K562 (cell line): ENCODE results near the gene P3H4. TPM values are rescaled to one million over a fixed set of nuclear protein-coding genes. Genes with fewer than 3 reads are reported as not detected.

ENCODE experiments used
- ARNT ChIP-seq, 2 experiments: fragments of 450-650 bp; IDR thresholded peaks; 2 replicates each; pipeline ENCODE4 v1.6.1; 2016; ENCODE audit warnings: mild to moderate bottlenecking in 1 of 2
- CBX1 ChIP-seq: sonication (generic); IDR thresholded peaks from 2 replicates; pipeline ENCODE4 v1.6.1; 2016; ENCODE audit warnings: antibody characterized with exemption, low read depth, mild to moderate bottlenecking
- CBX8 ChIP-seq: fragments of 200-600 bp; sonication (generic); IDR thresholded peaks from 2 replicates; pipeline ENCODE4 v1.6.1; 2012; ENCODE audit warnings: borderline replicate concordance, mixed run types, low read depth, mild to moderate bottlenecking, moderate library complexity, mixed read lengths, low read length, control low read depth, inconsistent platforms; ENCODE audit not compliant: poor library complexity, severe bottlenecking; ENCODE audit errors: extremely low read depth
- CREM ChIP-seq: IDR thresholded peaks from 2 replicates; pipeline ENCODE4 v1.6.1; 2014; ENCODE audit warnings: antibody characterized with exemption, low read depth
- FIP1L1 ChIP-seq: fragments of 200-400 bp; formaldehyde crosslinking; IDR thresholded peaks from 2 replicates; pipeline ENCODE4 v1.6.1; 2018; ENCODE audit warnings: mild to moderate bottlenecking, low read depth, low read length; ENCODE audit not compliant: poor library complexity, severe bottlenecking
- KLF10 ChIP-seq: fragments of 250-450 bp; sonication (Bioruptor Pico); IDR thresholded peaks from 2 replicates; pipeline ENCODE4 v1.6.1; 2021; ENCODE audit warnings: matching md5 sums
- KLF13 ChIP-seq: fragments of 450-650 bp; IDR thresholded peaks from 2 replicates; pipeline ENCODE4 v1.6.1; 2016; ENCODE audit warnings: missing genetic modification characterization, low read depth, mild to moderate bottlenecking, missing compliant biosample characterization, moderate library complexity, borderline replicate concordance
- MAFG ChIP-seq: fragments of 450-650 bp; conservative IDR thresholded peaks from 2 replicates; pipeline ENCODE4 v1.6.1; 2016; ENCODE audit warnings: missing genetic modification characterization, missing compliant biosample characterization
- NCOA6 ChIP-seq: fragments of 450-650 bp; IDR thresholded peaks from 2 replicates; pipeline ENCODE4 v1.6.1; 2017; ENCODE audit warnings: mild to moderate bottlenecking
- NR2C2 ChIP-seq, 2 experiments: fragments of 200-800 bp in 1 of 2; sonication (Bioruptor generic) in 1 of 2; sonication (generic) in 1 of 2; formaldehyde crosslinking in 1 of 2; IDR thresholded peaks; 2 replicates each; pipeline versions ENCODE4 v1.6.1 to v1.8.0; 2016 to 2022; ENCODE audit warnings: mild to moderate bottlenecking in 1 of 2, missing compliant biosample characterization in 1 of 2, missing genetic modification characterization in 1 of 2, missing genetic modification reagents in 1 of 2
- PHB2 ChIP-seq: fragments of 450-650 bp; IDR thresholded peaks from 2 replicates; pipeline ENCODE4 v1.6.1; 2017; ENCODE audit warnings: low read depth
- RBM14 ChIP-seq: fragments of 200-400 bp; formaldehyde crosslinking; IDR thresholded peaks from 2 replicates; pipeline ENCODE4 v1.6.1; 2018; ENCODE audit warnings: low read depth, mild to moderate bottlenecking, low read length, moderate library complexity, borderline replicate concordance; ENCODE audit not compliant: insufficient read depth
- SIN3B ChIP-seq: fragments of 450-650 bp; IDR thresholded peaks from 2 replicates; pipeline ENCODE4 v1.6.1; 2017; ENCODE audit warnings: low read depth, mild to moderate bottlenecking, moderate library complexity
- TCFL5 ChIP-seq: fragments of 250-450 bp; sonication (Bioruptor Pico); conservative IDR thresholded peaks from 2 replicates; pipeline ENCODE4 v1.6.1; 2021; ENCODE audit warnings: mild to moderate bottlenecking, moderate library complexity, matching md5 sums
- ZBTB17 ChIP-seq: fragments of 450-650 bp; formaldehyde crosslinking; IDR thresholded peaks from 2 replicates; pipeline ENCODE4 v1.4.0; 2020; ENCODE audit warnings: mild to moderate bottlenecking
- ZNF12 ChIP-seq: sonication (generic); formaldehyde crosslinking; IDR thresholded peaks from 2 replicates; pipeline ENCODE4 v1.4.0; 2020; ENCODE audit warnings: mild to moderate bottlenecking, missing genetic modification reagents
- polyA plus RNA-seq, 8 experiments: library from polyadenylated mRNA; depleted of rRNA in 4 of 8; stranded (reverse) in 5 of 8; unstranded in 3 of 8; fragments of >200 nt; fragmentation: Nextera tagmentation in 2 of 8; fragmentation: Illumina TruSeq in 1 of 8; extraction: Ambion mirVana in 2 of 8; extraction: Trizol in 1 of 8; gene quantifications; 2 replicates each; pipeline versions ENCODE4 v1.2.1 to v1.2.3, GENCODE V29; 2011 to 2014; ENCODE audit warnings: inconsistent platforms in 1 of 8, missing spikeins in 1 of 8
- total RNA-seq, 7 experiments: library from RNA; depleted of rRNA in 6 of 7; stranded (reverse); fragments of >200 nt in 6 of 7; fragmentation: Illumina TruSeq in 2 of 7; extraction: Trizol in 2 of 7; gene quantifications; 2 replicates each; pipeline versions ENCODE4 v1.2.1 to v1.2.3, GENCODE V29; 2011 to 2021; ENCODE audit warnings: low replicate concordance in 1 of 7
- TF ChIP-seq, protein P1 (sequence below), 2 experiments: fragments of 450-650 bp in 1 of 2; sonication (generic) in 1 of 2; formaldehyde crosslinking in 1 of 2; IDR thresholded peaks in 1 of 2; conservative IDR thresholded peaks in 1 of 2; 2 replicates each; pipeline versions ENCODE4 v1.6.1 to v1.8.1; 2016 to 2023; ENCODE audit warnings: mild to moderate bottlenecking in 2 of 2, moderate library complexity in 2 of 2, inconsistent platforms in 1 of 2, missing genetic modification reagents in 1 of 2
- TF ChIP-seq, protein P2 (sequence below): fragments of 450-650 bp; formaldehyde crosslinking; IDR thresholded peaks from 2 replicates; pipeline ENCODE4 v1.4.0; 2020; ENCODE audit warnings: mild to moderate bottlenecking, moderate library complexity
- TF ChIP-seq, protein P3 (sequence below): fragments of 250-450 bp; sonication (Bioruptor Pico); IDR thresholded peaks from 2 replicates; pipeline ENCODE4 v1.8.0; 2021; ENCODE audit warnings: moderate library complexity, mild to moderate bottlenecking, inconsistent platforms
- TF ChIP-seq, protein P4 (sequence below): fragments of 450-650 bp; formaldehyde crosslinking; IDR thresholded peaks from 2 replicates; pipeline ENCODE4 v1.4.0; 2020; ENCODE audit warnings: mild to moderate bottlenecking, mixed read lengths
- TF ChIP-seq, protein P5 (sequence below): fragments of 450-650 bp; IDR thresholded peaks from 2 replicates; pipeline ENCODE4 v1.6.1; 2014; ENCODE audit warnings: low read depth, mild to moderate bottlenecking, moderate library complexity, borderline replicate concordance

P3H4 gene
- total and polyA plus RNA-seq, 9 of the 15 experiments (the other 6 are each of a cell fraction or from before 2014, with no cell fraction given): 0.10 to 3.7 (median 1.0) TPM

DNA sequence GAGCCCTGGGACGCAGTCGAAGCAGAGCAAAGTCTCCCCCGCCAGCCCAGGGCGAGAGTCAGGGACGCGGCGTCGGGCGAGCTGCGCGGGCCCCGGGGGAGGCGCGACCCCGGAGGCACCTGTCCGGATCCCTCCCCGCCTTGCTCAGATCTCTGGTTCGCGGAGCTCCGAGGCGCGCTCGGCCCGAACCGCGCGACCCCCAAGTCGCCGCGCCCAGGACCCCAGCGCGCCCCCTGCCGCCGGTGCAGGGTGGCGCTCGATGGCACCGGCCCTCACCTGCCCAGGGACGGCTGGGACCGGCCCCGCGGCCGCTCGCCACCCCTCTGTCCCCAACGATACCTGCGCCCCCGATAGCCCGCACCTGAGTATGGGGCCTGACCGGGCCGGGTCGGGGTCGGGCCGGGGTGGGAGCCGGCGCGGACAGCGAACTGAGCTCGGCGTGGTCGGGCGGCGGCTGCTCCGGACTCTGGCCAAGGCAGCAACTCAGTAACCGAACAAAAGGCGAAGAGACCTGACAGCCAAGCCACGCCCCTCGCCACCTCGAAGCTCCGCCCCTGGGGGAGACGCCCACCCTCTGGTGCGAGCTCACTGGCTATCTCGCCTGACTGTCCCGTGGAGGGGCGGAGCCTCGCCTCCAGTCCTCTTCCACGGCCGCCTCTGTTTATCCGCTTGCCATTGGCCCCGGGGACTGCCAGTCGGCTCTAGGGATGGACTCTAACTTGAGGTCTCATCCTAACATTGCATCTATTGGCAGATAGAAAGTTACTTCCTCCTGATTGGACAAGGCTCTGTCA lies 25.3 kb downstream of the P3H4 start, which contains the start of gene JUP (continued):
- TF ChIP-seq ARNT (IDR thresholded peaks at IDR 0.05) (no peak), NR2C2 (CRISPR knock-in tag; IDR thresholded peaks at IDR 0.05) (0 out of 2 replicates have a peak, but pooled peaks have one; percentile 18), NR2C2 (tag; IDR thresholded peaks at IDR 0.05) (0 out of 2 replicates have a peak, but pooled peaks have one; percentile 35), PHB2 (no peak), KLF13 (tag) (no peak), FIP1L1 (peak; percentile 72), NCOA6 (no peak), RBM14 (0 out of 2 replicates have a peak, but pooled peaks have one; percentile 44), KLF10 (CRISPR knock-in tag) (no peak), MAFG (tag) (no peak), SIN3B (peak; percentile 70; the same call in 1 of the 2 replicates), ZBTB17 (CRISPR knock-in tag) (peak; percentile 74), CBX1 (peak; percentile 63; the same call in 1 of the 2 replicates), CREM (peak; percentile 46), ZNF12 (CRISPR knock-in tag) (no peak), TCFL5 (CRISPR knock-in tag) (no peak), CBX8 (no peak)
- TF ChIP-seq, protein P1, sequence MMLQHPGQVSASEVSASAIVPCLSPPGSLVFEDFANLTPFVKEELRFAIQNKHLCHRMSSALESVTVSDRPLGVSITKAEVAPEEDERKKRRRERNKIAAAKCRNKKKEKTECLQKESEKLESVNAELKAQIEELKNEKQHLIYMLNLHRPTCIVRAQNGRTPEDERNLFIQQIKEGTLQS (IDR thresholded peaks at IDR 0.05): no peak
- TF ChIP-seq, protein P1 (CRISPR knock-in tag; conservative IDR thresholded peaks at IDR 0.05): no peak
- TF ChIP-seq, protein P2, sequence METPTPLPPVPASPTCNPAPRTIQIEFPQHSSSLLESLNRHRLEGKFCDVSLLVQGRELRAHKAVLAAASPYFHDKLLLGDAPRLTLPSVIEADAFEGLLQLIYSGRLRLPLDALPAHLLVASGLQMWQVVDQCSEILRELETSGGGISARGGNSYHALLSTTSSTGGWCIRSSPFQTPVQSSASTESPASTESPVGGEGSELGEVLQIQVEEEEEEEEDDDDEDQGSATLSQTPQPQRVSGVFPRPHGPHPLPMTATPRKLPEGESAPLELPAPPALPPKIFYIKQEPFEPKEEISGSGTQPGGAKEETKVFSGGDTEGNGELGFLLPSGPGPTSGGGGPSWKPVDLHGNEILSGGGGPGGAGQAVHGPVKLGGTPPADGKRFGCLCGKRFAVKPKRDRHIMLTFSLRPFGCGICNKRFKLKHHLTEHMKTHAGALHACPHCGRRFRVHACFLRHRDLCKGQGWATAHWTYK (CRISPR knock-in tag): no peak
- TF ChIP-seq, protein P3, sequence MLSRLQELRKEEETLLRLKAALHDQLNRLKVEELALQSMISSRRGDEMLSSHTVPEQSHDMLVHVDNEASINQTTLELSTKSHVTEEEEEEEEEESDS (CRISPR knock-in tag): no peak
- TF ChIP-seq, protein P4, sequence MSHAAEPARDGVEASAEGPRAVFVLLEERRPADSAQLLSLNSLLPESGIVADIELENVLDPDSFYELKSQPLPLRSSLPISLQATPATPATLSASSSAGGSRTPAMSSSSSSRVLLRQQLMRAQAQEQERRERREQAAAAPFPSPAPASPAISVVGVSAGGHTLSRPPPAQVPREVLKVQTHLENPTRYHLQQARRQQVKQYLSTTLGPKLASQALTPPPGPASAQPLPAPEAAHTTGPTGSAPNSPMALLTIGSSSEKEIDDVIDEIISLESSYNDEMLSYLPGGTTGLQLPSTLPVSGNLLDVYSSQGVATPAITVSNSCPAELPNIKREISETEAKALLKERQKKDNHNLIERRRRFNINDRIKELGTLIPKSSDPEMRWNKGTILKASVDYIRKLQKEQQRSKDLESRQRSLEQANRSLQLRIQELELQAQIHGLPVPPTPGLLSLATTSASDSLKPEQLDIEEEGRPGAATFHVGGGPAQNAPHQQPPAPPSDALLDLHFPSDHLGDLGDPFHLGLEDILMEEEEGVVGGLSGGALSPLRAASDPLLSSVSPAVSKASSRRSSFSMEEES (CRISPR knock-in tag): no peak
- TF ChIP-seq, protein P5, sequence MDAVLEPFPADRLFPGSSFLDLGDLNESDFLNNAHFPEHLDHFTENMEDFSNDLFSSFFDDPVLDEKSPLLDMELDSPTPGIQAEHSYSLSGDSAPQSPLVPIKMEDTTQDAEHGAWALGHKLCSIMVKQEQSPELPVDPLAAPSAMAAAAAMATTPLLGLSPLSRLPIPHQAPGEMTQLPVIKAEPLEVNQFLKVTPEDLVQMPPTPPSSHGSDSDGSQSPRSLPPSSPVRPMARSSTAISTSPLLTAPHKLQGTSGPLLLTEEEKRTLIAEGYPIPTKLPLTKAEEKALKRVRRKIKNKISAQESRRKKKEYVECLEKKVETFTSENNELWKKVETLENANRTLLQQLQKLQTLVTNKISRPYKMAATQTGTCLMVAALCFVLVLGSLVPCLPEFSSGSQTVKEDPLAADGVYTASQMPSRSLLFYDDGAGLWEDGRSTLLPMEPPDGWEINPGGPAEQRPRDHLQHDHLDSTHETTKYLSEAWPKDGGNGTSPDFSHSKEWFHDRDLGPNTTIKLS: peak; percentile 64; the same call in 1 of the 2 replicates
